Spleen (tissue), 7 donors: Measurements from ENCODE around the gene GSTT2B.
"Not testable (repeated sequence)": the region's sequence is repeated elsewhere in the genome, so short reads cannot be mapped to it uniquely, and the experiment has no call there.

ENCODE experiments used
- POLR2A ChIP-seq, 3 donors: fragments of 450-650 bp; IDR thresholded peaks; one replicate each; pipeline ENCODE4 v1.5.1; 2017; ENCODE audit warnings: antibody characterized with exemption in 3 of 3, mild to moderate bottlenecking in 1 of 3
- TF ChIP-seq, protein P1 (sequence below), 11 experiments: fragments of 200-600 bp in 7 of 11; fragments of 450-650 bp in 4 of 11; sonication (generic) in 4 of 11; IDR thresholded peaks in 8 of 11; conservative IDR thresholded peaks in 3 of 11; 1 replicate in 7 of 11; 2 replicates in 4 of 11; pipeline versions ENCODE4 v1.4.0 to v1.8.0; 2016 to 2021; ENCODE audit warnings: antibody characterized with exemption in 11 of 11, inconsistent platforms in 4 of 11, mild to moderate bottlenecking in 1 of 11
- donor health status: DM: no; HTN: no; CAD: no; lungs with moderate emphysema.
- donor health status: DM: no; HTN: no; CAD: no.
- donor health status: DM: no; HTN: no; CAD: no.

DNA sequence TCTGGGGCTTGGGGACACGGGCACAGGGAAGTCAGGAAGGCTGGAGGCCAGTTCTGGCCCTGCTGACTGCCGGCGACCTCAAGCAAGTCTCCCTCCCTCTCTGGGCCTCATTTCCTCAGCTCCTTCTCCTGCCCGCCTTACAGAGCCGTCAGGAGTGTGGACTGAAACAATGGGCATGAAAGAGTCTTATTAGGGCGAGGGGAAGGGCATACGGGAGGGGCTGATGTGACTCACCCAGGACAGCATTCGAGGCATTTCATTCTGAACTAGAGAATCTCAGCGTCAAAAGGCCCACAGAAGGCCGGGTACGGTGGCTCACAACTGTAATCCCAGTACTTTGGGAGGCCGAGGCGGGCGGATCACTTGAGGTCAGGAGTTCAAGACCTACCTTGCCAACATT is 20.8 kb downstream of the GSTT2B start:
- TF ChIP-seq, protein P1, sequence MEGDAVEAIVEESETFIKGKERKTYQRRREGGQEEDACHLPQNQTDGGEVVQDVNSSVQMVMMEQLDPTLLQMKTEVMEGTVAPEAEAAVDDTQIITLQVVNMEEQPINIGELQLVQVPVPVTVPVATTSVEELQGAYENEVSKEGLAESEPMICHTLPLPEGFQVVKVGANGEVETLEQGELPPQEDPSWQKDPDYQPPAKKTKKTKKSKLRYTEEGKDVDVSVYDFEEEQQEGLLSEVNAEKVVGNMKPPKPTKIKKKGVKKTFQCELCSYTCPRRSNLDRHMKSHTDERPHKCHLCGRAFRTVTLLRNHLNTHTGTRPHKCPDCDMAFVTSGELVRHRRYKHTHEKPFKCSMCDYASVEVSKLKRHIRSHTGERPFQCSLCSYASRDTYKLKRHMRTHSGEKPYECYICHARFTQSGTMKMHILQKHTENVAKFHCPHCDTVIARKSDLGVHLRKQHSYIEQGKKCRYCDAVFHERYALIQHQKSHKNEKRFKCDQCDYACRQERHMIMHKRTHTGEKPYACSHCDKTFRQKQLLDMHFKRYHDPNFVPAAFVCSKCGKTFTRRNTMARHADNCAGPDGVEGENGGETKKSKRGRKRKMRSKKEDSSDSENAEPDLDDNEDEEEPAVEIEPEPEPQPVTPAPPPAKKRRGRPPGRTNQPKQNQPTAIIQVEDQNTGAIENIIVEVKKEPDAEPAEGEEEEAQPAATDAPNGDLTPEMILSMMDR (IDR thresholded peaks at IDR 0.05 in 8 of 11, conservative IDR thresholded peaks at IDR 0.05 in 3 of 11) = not testable (repeated sequence)
- TF ChIP-seq POLR2A (IDR thresholded peaks at IDR 0.05) = not testable (repeated sequence)
